ENCODE measurements around the gene CD274. TPM values are rescaled to one million over a fixed set of nuclear protein-coding genes. Genes with fewer than 3 reads are reported as not detected.

The CD274 gene
- polyA plus RNA-seq, 3 donors: 0.24 to 0.84 TPM; not detected in 1

DNA sequence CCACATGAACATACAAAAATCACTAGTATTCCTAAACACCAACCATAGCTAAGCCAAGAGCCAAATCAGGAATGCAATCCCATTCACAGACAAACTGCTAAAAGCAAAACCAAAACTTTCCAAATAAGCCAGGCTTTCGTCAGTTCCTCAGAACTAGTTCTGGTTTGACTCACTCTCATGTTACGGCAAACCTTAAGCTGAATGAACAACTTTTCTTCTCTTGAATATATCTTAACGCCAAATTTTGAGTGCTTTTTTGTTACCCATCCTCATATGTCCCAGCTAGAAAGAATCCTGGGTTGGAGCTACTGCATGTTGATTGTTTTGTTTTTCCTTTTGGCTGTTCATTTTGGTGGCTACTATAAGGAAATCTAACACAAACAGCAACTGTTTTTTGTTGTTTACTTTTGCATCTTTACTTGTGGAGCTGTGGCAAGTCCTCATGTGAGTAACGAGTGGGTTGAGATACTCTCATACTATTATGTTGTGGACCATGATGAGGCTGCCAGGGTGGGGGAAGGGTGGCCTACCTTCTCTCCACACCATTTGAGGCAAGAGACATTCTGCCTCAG is 60.1 kb downstream of the CD274 start, which contains the start of gene PDCD1LG2:
Gene PDCD1LG2 (plus strand): TSS at position 172 of the 572 bp plus-strand sequence. CDS start 12,016 bp downstream, outside the sequence.
- Mint-ChIP-seq H3K27me3 (ENCODE audit: low read depth in 3 of 3) (peaks cover 0 to 2% (median 0%) of the 10 kb centered on the region in 3 donors), H3K4me3 (peak within 1 kb of the TSS; percentile 70 to 84), H3K9me3 (peaks cover 0 to 5% (median 0%) of the 10 kb centered on the region in 7 donors), H3K4me1 (peaks cover 59% of the 10 kb centered on the region), H3K36me3 (no peaks in the 10 kb centered on the region), H3K27ac (peak within 1 kb of the TSS; percentile 92 to 96 (median 94))
- peak within 1 kb of the TSS; percentile 37 for H3K9ac ChIP-seq (ENCODE audit: insufficient read depth, low read length, poor library complexity, severe bottlenecking)
- no peaks in the 10 kb centered on the region for H3K27me3 ChIP-seq (ENCODE audit: control insufficient read depth in 2 of 2, insufficient read depth in 2 of 2, low read length in 2 of 2)
- intact Hi-C loops (cut with micrococcal nuclease): loop anchor here (10.0 kb wide), 2 partner anchors 54 to 56 kb away; partner anchors contain the start of gene CD274 (in 2 of the 2)
- peak within 1 kb of the TSS; percentile 47 to 82 for H3K27ac ChIP-seq (ENCODE audit: low read depth in 1 of 2, low read length in 2 of 2)
- no peaks in the 10 kb centered on the region for H3K9me3 ChIP-seq (replicated peaks in 1 of 2; ENCODE audit: control insufficient read depth in 1 of 2, insufficient read depth in 1 of 2, low read length in 2 of 2)
- 7% methylated on average over 2 of the region's 4 CpGs for WGBS (ENCODE audit: insufficient coverage)
- H3K4me3 ChIP-seq (replicated peaks in 1 of 3; ENCODE audit: low read depth in 2 of 3, low read length in 3 of 3): peak within 1 kb of the TSS in 2 of 3 experiments; percentile 43 to 52
- H3K36me3 ChIP-seq (replicated peaks in 1 of 2; ENCODE audit: control insufficient read depth in 1 of 2, insufficient read depth in 2 of 2, low read length in 2 of 2): no peaks in the 10 kb centered on the region
- TF ChIP-seq, protein P1, sequence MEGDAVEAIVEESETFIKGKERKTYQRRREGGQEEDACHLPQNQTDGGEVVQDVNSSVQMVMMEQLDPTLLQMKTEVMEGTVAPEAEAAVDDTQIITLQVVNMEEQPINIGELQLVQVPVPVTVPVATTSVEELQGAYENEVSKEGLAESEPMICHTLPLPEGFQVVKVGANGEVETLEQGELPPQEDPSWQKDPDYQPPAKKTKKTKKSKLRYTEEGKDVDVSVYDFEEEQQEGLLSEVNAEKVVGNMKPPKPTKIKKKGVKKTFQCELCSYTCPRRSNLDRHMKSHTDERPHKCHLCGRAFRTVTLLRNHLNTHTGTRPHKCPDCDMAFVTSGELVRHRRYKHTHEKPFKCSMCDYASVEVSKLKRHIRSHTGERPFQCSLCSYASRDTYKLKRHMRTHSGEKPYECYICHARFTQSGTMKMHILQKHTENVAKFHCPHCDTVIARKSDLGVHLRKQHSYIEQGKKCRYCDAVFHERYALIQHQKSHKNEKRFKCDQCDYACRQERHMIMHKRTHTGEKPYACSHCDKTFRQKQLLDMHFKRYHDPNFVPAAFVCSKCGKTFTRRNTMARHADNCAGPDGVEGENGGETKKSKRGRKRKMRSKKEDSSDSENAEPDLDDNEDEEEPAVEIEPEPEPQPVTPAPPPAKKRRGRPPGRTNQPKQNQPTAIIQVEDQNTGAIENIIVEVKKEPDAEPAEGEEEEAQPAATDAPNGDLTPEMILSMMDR (IDR thresholded peaks at IDR 0.05): no peak
- H3K4me2 ChIP-seq (replicated peaks; ENCODE audit: extremely low read depth, low read length, poor library complexity, severe bottlenecking): peak within 1 kb of the TSS; percentile 47
- peaks cover 44 to 58% of the 10 kb centered on the region in 2 donors for H3K4me1 ChIP-seq (ENCODE audit: control insufficient read depth in 1 of 2, insufficient read depth in 2 of 2, low read length in 2 of 2)
- DNase-seq: peak; percentile 49 to 80 (median 75)
- H4K20me1 ChIP-seq (ENCODE audit: insufficient read depth, low read length): no peaks in the 10 kb centered on the region
- H2AFZ ChIP-seq (ENCODE audit: insufficient read depth, low read depth, low read length, poor library complexity, severe bottlenecking): peak within 1 kb of the TSS; percentile 57
- H3K79me2 ChIP-seq (ENCODE audit: insufficient read depth, low read length): no peaks in the 10 kb centered on the region

DNA sequence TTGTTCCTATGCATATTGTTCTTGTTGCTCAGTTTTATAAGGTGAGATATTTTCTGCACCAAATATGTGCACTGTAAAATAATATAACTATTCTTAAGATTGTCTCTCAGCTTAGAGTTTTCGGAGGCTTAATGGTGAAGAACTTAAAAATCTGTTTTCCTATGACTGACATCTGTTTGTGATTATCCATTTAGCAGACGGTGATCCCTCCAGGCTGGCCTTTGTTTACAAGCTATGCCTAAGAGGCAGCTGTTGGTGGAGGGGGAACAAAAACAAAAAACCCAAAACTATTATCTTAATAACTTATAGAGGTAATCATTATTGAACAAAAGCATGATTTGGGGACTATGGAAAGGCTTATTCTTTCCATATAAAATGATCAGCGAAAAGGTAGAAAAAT is 60.6 kb downstream of the CD274 start:
- peak overlapping the region; percentile 37 for H3K9ac ChIP-seq (ENCODE audit: insufficient read depth, low read length, poor library complexity, severe bottlenecking)
- H3K4me1 ChIP-seq (ENCODE audit: control insufficient read depth in 1 of 2, insufficient read depth in 2 of 2, low read length in 2 of 2): peaks cover 44 to 58% of the 10 kb centered on the region in 2 donors
- H3K4me2 ChIP-seq (replicated peaks; ENCODE audit: extremely low read depth, low read length, poor library complexity, severe bottlenecking): peak overlapping the region; percentile 47
- DNase-seq: no peak
- Mint-ChIP-seq H3K9me3 (peaks cover 0 to 5% (median 0%) of the 10 kb centered on the region in 7 donors), H3K36me3 (no peaks in the 10 kb centered on the region), H3K4me1 (peaks cover 59% of the 10 kb centered on the region), H3K27me3 (ENCODE audit: low read depth in 3 of 3) (peaks cover 0 to 2% (median 0%) of the 10 kb centered on the region in 3 donors), H3K4me3 (peak overlapping the region in 1 of 2 donors; percentile 84), H3K27ac (peak overlapping the region in 6 of 7 donors; percentile 92 to 96 (median 94))
- no peaks in the 10 kb centered on the region for H3K27me3 ChIP-seq (ENCODE audit: control insufficient read depth in 2 of 2, insufficient read depth in 2 of 2, low read length in 2 of 2)
- H4K20me1 ChIP-seq (ENCODE audit: insufficient read depth, low read length): no peaks in the 10 kb centered on the region
- TF ChIP-seq, protein P1 (IDR thresholded peaks at IDR 0.05): no peak
- H3K9me3 ChIP-seq (replicated peaks in 1 of 2; ENCODE audit: control insufficient read depth in 1 of 2, insufficient read depth in 1 of 2, low read length in 2 of 2): no peaks in the 10 kb centered on the region
- intact Hi-C loops (cut with micrococcal nuclease): loop anchor here (10.0 kb wide), 2 partner anchors 54 to 56 kb away; partner anchors contain the start of gene CD274 (in 2 of the 2)
- no peak overlapping the region for H2AFZ ChIP-seq (ENCODE audit: insufficient read depth, low read depth, low read length, poor library complexity, severe bottlenecking)
- no CpG with 5 or more reads among the region's 3 CpGs for WGBS (ENCODE audit: insufficient coverage)
- H3K79me2 ChIP-seq (ENCODE audit: insufficient read depth, low read length): no peaks in the 10 kb centered on the region
- H3K27ac ChIP-seq (ENCODE audit: low read depth in 1 of 2, low read length in 2 of 2): peak overlapping the region; percentile 47 to 82
- H3K36me3 ChIP-seq (replicated peaks in 1 of 2; ENCODE audit: control insufficient read depth in 1 of 2, insufficient read depth in 2 of 2, low read length in 2 of 2): no peaks in the 10 kb centered on the region
- H3K4me3 ChIP-seq (replicated peaks in 1 of 3; ENCODE audit: low read depth in 2 of 3, low read length in 3 of 3): peak overlapping the region in 1 of 3 experiments; percentile 52
